ENCODE measurements around the gene ABHD14A. TPM values are rescaled to one million over a fixed set of nuclear protein-coding genes. Genes with fewer than 3 reads are reported as not detected.

The ABHD14A gene
- total and polyA plus RNA-seq, 12 donors: 19.3 to 80.1 (median 25.4) TPM

DNA sequence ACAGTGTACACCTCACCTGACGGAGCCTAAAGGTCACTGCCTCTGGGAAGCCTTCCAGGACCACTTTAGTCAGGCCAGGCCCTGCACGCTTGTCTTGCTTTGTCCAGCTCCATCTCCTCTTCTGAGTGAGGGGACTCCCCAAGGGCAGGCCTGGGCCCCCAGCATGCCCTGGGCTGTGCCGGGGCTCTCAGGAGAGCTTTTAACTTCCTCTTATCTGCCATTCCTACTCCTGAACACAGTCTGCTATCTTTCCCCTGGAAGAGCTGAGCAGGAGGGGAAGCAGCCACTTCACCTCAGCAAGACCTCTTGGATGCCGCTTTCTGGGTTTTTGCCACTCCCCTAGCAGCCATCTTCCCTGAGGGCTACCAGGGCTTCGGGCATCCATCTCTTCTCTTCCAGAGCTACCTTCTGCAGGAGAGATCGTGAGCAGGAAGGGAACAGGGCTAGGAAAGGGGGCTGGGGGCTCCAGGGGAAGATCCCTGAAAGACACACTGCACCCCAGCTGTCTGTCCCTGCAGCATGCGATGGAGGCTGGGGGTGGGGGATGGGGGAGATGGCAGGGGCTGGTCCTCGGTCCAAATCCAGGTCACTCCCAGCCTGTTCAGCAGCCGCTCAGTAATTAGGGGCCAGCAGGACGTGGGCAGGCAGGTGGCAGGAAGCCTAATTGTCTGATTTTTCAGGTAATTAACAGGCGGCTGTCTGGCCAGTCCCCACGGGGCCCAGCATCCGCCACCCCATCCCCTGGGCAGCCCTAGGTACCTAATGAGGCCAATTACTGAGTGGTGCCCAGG, 40.8 kb downstream of the ABHD14A start:
- Histone ChIP-seq H3K4me1 (peaks cover 25 to 73% (median 52%) of the 10 kb centered on the region in 9 donors), H3K36me3 (no peaks in the 10 kb centered on the region), H3K9me3 (no peaks in the 10 kb centered on the region), H3K4me3 (no peak overlapping the region), H3K27me3 (no peaks in the 10 kb centered on the region), H3K27ac (peak overlapping the region in 3 of 10 donors; percentile 18 to 93 (median 37))
- WGBS, 2 donors: 78 to 82% methylated on average over 13 of the region's 13 CpGs
- no peak for DNase-seq
- TF ChIP-seq, protein P1, sequence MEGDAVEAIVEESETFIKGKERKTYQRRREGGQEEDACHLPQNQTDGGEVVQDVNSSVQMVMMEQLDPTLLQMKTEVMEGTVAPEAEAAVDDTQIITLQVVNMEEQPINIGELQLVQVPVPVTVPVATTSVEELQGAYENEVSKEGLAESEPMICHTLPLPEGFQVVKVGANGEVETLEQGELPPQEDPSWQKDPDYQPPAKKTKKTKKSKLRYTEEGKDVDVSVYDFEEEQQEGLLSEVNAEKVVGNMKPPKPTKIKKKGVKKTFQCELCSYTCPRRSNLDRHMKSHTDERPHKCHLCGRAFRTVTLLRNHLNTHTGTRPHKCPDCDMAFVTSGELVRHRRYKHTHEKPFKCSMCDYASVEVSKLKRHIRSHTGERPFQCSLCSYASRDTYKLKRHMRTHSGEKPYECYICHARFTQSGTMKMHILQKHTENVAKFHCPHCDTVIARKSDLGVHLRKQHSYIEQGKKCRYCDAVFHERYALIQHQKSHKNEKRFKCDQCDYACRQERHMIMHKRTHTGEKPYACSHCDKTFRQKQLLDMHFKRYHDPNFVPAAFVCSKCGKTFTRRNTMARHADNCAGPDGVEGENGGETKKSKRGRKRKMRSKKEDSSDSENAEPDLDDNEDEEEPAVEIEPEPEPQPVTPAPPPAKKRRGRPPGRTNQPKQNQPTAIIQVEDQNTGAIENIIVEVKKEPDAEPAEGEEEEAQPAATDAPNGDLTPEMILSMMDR (IDR thresholded peaks at IDR 0.05): no peak
- intact Hi-C loops (cut with DNase I): no loop called here
- no peak for ATAC-seq

DNA sequence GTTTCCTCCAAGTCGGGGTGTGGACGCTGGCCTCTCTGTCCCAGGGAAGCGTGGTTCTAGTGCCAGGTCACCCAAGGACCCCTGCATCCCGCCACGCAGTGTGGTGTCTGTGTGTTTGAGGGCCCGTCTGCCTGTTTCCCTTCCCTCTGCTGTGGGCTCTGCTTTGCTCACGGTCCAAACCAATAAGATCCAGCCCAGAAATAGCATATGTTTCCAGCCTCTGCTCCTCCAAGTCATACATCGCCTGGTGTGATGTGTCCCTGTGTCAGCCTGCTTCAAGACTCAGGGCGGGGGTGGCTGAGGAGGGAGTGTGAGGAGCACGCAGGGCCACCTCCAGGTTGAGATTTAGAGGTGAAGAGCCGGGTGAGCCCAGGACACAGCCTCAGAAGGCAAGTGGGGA, 42.7 kb downstream of the ABHD14A start:
- intact Hi-C loops (cut with DNase I): no loop called here
- Histone ChIP-seq H3K4me3 (no peak overlapping the region), H3K27me3 (no peaks in the 10 kb centered on the region), H3K4me1 (peaks cover 44 to 89% (median 70%) of the 10 kb centered on the region in 9 donors), H3K36me3 (no peaks in the 10 kb centered on the region), H3K27ac (peak overlapping the region in 8 of 10 donors; percentile 20 to 97 (median 74)), H3K9me3 (no peaks in the 10 kb centered on the region)
- TF ChIP-seq, protein P1 (IDR thresholded peaks at IDR 0.05): no peak
- WGBS, 2 donors: 56 to 57% methylated on average over 11 of the region's 11 CpGs
- DNase-seq: no peak
- ATAC-seq: no peak

DNA sequence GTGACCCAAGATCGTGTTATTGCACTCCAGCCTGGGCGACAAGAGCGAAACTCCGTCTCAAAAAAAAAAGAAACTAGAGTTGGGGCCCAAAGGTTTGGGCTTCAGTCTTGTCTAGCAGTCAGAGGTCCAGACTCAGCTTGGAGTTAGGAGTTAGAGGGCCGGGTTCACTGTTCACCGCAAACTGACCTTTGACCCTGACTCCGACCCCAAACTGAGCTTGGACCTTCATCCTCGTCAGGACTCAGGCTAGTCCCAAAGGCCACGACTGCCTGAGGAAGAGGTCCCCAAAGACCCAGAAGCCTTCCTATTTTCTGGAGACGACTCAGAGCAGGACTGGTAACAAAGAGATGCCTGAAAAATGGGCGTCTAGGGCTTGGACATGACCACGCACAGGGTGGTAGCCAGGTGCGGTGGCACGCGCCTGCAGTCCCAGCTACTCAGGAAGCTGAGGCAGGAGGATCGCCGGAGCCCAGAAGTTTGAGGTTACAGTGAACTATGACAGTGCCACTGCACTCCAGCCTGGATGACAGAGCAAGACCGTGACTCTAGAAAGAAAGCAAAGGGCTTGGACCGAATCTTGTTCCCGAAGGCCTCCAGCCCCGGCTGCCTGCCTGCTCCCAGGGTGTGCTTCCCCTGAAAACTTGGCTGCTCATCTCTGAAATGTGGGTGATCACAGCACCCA, 43.6 kb downstream of the ABHD14A start:
- WGBS, 2 donors: 87 to 91% methylated on average over 21 of the region's 21 CpGs
- Histone ChIP-seq H3K9me3 (no peaks in the 10 kb centered on the region), H3K4me3 (no peak overlapping the region), H3K27me3 (no peaks in the 10 kb centered on the region), H3K4me1 (peaks cover 47 to 93% (median 79%) of the 10 kb centered on the region in 9 donors), H3K27ac (peak overlapping the region; percentile 79 to 97 (median 92)), H3K36me3 (no peaks in the 10 kb centered on the region)
- ATAC-seq (no peak), DNase-seq (no peak)
- TF ChIP-seq, protein P1 (IDR thresholded peaks at IDR 0.05): no peak
- intact Hi-C loops (cut with DNase I): no loop called here

DNA sequence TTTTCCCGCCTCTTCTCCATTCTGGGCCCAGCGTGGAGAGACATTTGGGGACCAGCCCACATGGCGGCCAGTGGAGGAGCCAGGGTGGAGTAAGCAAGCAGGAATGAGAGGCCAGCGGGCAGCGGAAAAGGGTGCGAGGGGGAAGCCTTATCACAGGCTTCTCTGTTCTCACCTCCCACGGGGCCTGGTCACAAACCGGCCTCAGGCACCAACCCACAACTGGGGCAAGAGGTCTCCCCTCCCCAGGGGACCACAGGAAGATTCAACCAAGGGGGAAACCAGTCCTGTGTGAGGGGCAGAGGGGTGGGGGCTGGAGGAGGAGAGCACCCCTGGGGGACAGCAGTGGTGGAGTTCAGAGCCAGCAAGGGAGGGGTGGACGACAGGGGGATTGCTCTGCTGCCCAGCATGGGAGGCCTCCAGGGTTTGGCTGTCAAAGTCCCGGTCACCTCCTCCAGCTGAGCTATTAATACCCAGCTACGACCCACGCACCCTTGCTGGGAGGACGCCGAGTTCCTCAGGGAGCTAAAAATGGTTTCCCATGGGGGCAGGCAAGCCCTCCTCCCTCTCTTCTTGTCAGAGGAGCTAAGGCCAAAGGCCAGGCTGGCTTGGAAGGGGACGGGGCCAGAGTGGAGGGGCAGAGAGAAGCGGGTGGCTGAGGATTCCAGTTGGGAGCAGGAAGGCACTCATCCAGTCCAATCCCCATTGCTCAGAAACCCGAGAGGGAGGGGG, 44.7 kb downstream of the ABHD14A start:
- H3K27me3 ChIP-seq: no peaks in the 10 kb centered on the region
- peak overlapping the region; percentile 79 to 97 (median 92) for H3K27ac ChIP-seq
- TF ChIP-seq, protein P1 (IDR thresholded peaks at IDR 0.05): no peak
- intact Hi-C loops (cut with DNase I): no loop called here
- peak; percentile 83 to 84 for DNase-seq
- 29 to 31% methylated on average over 17 of the region's 17 CpGs for WGBS, 2 donors
- no peaks in the 10 kb centered on the region for H3K36me3 ChIP-seq
- no peaks in the 10 kb centered on the region for H3K9me3 ChIP-seq
- H3K4me3 ChIP-seq: no peak overlapping the region
- ATAC-seq: peak; percentile 68 to 86 (median 78)
- H3K4me1 ChIP-seq: peaks cover 57 to 99% (median 88%) of the 10 kb centered on the region in 9 donors

Measured in heart right ventricle (tissue), 16 donors.